Measurements from ENCODE around the gene USP15.

- TF ChIP-seq ZNF239 (tag by site-specific recombination; IDR thresholded peaks at IDR 0.05) (no peak), CTCF (tag by site-specific recombination; IDR thresholded peaks at IDR 0.05) (no peak), ZNF274 (IDR thresholded peaks at IDR 0.05; ENCODE audit: low read length) (no peak), ZNF274 (tag by site-specific recombination; IDR thresholded peaks at IDR 0.05; ENCODE audit: borderline replicate concordance) (no peak), ZNF112 (tag by site-specific recombination; IDR thresholded peaks at IDR 0.05) (no peak), ZNF664 (tag by site-specific recombination; IDR thresholded peaks at IDR 0.05) (no peak), ZBTB20 (tag by site-specific recombination; IDR thresholded peaks at IDR 0.05) (no peak), YY1 (tag by site-specific recombination; IDR thresholded peaks at IDR 0.05) (no peak), ZNF169 (tag by site-specific recombination; IDR thresholded peaks at IDR 0.05) (no peak), ZNF133 (tag by site-specific recombination; IDR thresholded peaks at IDR 0.05) (no peak), ZNF423 (tag by site-specific recombination; IDR thresholded peaks at IDR 0.05) (no peak), KLF9 (tag by site-specific recombination; IDR thresholded peaks at IDR 0.05; ENCODE audit: low read depth) (no peak), MYNN (tag by site-specific recombination; IDR thresholded peaks at IDR 0.05; ENCODE audit: borderline replicate concordance) (no peak)
- TF ChIP-seq, protein P1, sequence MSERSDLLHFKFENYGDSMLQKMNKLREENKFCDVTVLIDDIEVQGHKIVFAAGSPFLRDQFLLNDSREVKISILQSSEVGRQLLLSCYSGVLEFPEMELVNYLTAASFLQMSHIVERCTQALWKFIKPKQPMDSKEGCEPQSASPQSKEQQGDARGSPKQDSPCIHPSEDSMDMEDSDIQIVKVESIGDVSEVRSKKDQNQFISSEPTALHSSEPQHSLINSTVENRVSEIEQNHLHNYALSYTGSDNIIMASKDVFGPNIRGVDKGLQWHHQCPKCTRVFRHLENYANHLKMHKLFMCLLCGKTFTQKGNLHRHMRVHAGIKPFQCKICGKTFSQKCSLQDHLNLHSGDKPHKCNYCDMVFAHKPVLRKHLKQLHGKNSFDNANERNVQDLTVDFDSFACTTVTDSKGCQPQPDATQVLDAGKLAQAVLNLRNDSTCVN (tag by site-specific recombination; optimal IDR thresholded peaks at IDR 0.05): no peak
- TF ChIP-seq, protein P2, sequence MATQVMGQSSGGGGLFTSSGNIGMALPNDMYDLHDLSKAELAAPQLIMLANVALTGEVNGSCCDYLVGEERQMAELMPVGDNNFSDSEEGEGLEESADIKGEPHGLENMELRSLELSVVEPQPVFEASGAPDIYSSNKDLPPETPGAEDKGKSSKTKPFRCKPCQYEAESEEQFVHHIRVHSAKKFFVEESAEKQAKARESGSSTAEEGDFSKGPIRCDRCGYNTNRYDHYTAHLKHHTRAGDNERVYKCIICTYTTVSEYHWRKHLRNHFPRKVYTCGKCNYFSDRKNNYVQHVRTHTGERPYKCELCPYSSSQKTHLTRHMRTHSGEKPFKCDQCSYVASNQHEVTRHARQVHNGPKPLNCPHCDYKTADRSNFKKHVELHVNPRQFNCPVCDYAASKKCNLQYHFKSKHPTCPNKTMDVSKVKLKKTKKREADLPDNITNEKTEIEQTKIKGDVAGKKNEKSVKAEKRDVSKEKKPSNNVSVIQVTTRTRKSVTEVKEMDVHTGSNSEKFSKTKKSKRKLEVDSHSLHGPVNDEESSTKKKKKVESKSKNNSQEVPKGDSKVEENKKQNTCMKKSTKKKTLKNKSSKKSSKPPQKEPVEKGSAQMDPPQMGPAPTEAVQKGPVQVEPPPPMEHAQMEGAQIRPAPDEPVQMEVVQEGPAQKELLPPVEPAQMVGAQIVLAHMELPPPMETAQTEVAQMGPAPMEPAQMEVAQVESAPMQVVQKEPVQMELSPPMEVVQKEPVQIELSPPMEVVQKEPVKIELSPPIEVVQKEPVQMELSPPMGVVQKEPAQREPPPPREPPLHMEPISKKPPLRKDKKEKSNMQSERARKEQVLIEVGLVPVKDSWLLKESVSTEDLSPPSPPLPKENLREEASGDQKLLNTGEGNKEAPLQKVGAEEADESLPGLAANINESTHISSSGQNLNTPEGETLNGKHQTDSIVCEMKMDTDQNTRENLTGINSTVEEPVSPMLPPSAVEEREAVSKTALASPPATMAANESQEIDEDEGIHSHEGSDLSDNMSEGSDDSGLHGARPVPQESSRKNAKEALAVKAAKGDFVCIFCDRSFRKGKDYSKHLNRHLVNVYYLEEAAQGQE (tag by site-specific recombination; IDR thresholded peaks at IDR 0.05): no peak
Observed at GRCh38 chr12:62345667-62346066, 85.5 kb downstream of the USP15 start.
